ENCODE data around the gene ROBO1.

DNA sequence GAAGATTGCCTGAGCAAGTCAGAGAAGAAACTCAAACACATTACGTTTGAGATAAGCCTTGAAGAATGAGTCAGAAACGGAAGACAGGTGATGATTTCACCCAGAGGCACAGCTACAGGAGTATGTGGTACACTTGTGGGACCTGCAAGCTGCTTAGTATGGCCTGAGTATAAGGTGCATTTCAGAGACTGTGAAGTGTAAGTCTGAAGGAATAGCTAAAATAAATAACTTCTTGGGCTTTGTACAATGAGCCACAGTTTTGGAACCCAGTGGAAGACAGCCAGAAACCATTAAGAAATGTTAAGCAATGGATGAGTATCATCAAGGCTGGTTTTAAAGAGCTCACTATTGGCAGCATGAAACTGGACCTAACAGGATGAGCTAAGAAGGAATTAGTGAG, 826.2 kb downstream of the ROBO1 start:
- TF ChIP-seq, protein P1, sequence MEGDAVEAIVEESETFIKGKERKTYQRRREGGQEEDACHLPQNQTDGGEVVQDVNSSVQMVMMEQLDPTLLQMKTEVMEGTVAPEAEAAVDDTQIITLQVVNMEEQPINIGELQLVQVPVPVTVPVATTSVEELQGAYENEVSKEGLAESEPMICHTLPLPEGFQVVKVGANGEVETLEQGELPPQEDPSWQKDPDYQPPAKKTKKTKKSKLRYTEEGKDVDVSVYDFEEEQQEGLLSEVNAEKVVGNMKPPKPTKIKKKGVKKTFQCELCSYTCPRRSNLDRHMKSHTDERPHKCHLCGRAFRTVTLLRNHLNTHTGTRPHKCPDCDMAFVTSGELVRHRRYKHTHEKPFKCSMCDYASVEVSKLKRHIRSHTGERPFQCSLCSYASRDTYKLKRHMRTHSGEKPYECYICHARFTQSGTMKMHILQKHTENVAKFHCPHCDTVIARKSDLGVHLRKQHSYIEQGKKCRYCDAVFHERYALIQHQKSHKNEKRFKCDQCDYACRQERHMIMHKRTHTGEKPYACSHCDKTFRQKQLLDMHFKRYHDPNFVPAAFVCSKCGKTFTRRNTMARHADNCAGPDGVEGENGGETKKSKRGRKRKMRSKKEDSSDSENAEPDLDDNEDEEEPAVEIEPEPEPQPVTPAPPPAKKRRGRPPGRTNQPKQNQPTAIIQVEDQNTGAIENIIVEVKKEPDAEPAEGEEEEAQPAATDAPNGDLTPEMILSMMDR (IDR thresholded peaks at IDR 0.05): no peak
- TF ChIP-seq EZH2 (IDR thresholded peaks at IDR 0.05; ENCODE audit: borderline replicate concordance, insufficient read depth, low read depth, low read length, poor library complexity, severe bottlenecking): no peak

Measured in B cell (primary cell).